Naive thymus-derived CD4-positive, alpha-beta T cell (primary cell): Measurements from ENCODE around the gene NADK. TPM values are rescaled to one million over a fixed set of nuclear protein-coding genes. Genes with fewer than 3 reads are reported as not detected.
"Not testable (repeated sequence)": the region's sequence is repeated elsewhere in the genome, so short reads cannot be mapped to it uniquely, and the experiment has no call there.

ENCODE experiments used
- ATAC-seq: fragments of 150-1000 bp; cut with Tn5 transposase; 2 replicates; pipeline ENCODE4 v1.10.0; 2021; ENCODE audit warnings: mild to moderate bottlenecking, moderate library complexity
- CTCF ChIA-PET: fragments of 350-600 bp; sonication (Branson Sonifier 250); formaldehyde crosslinking; loops from one replicate; lab custom pipeline; 2021; ENCODE audit warnings: antibody characterized with exemption; lab: Charles Lee
- POLR2A ChIA-PET: fragments of 350-600 bp; sonication (Branson Sonifier 250); formaldehyde crosslinking; loops from one replicate; lab custom pipeline; 2021; ENCODE audit warnings: antibody characterized with exemption, inconsistent platforms; lab: Charles Lee
- DNase-seq, 9 donors: peaks; one replicate each; pipeline versions ENCODE4 v3.0.0 to v3.0.0-alpha.2; 2020 to 2022; ENCODE audit warnings: mixed read lengths in 1 of 9
- H3K27ac ChIP-seq: one replicate; pipeline ENCODE4 v1.7.0; 2013; ENCODE audit warnings: mild to moderate bottlenecking, low read depth, low read length, moderate library complexity
- H3K27me3 ChIP-seq, 2 donors: one replicate each; pipeline ENCODE4 v1.7.0; 2013; ENCODE audit warnings: low read length in 2 of 2, mild to moderate bottlenecking in 2 of 2, moderate library complexity in 2 of 2; ENCODE audit not compliant: control insufficient read depth in 2 of 2, insufficient read depth in 2 of 2
- H3K36me3 ChIP-seq, 3 experiments: 1 replicate in 2 of 3; 2 replicates in 1 of 3; pipeline ENCODE4 v1.7.0; 2013; ENCODE audit warnings: low read length in 3 of 3, mild to moderate bottlenecking in 3 of 3, moderate library complexity in 1 of 3; ENCODE audit not compliant: insufficient read depth in 3 of 3, control insufficient read depth in 2 of 3
- H3K4me1 ChIP-seq, 2 donors: one replicate each; pipeline ENCODE4 v1.7.0; 2013; ENCODE audit warnings: low read length in 2 of 2, mild to moderate bottlenecking in 2 of 2, moderate library complexity in 1 of 2; ENCODE audit not compliant: control insufficient read depth in 2 of 2, insufficient read depth in 2 of 2
- H3K4me3 ChIP-seq: 2 replicates; pipeline ENCODE4 v1.7.0; 2013; ENCODE audit warnings: mild to moderate bottlenecking, low read length
- H3K9me3 ChIP-seq, 3 experiments: 1 replicate in 2 of 3; 2 replicates in 1 of 3; pipeline ENCODE4 v1.7.0; 2013; ENCODE audit warnings: low read length in 3 of 3; ENCODE audit not compliant: control insufficient read depth in 2 of 3
- H3K27ac Mint-ChIP-seq, 9 donors: one replicate each; pipeline ENCODE4 v1.8.0; 2020 to 2022; ENCODE audit warnings: mixed read lengths in 9 of 9, mild to moderate bottlenecking in 8 of 9, moderate library complexity in 5 of 9, inconsistent platforms in 2 of 9
- H3K27me3 Mint-ChIP-seq, 5 donors: one replicate each; pipeline ENCODE4 v1.8.0; 2021 to 2022; ENCODE audit warnings: mixed read lengths in 5 of 5, mild to moderate bottlenecking in 1 of 5
- H3K36me3 Mint-ChIP-seq, 5 donors: one replicate each; pipeline ENCODE4 v1.8.0; 2020 to 2022; ENCODE audit warnings: mixed read lengths in 5 of 5, mild to moderate bottlenecking in 3 of 5, inconsistent platforms in 1 of 5
- H3K4me1 Mint-ChIP-seq, 7 donors: one replicate each; pipeline ENCODE4 v1.8.0; 2020 to 2022; ENCODE audit warnings: mixed read lengths in 7 of 7, mild to moderate bottlenecking in 3 of 7, inconsistent platforms in 1 of 7
- H3K4me3 Mint-ChIP-seq, 10 donors: one replicate each; pipeline ENCODE4 v1.8.0; 2020 to 2022; ENCODE audit warnings: mild to moderate bottlenecking in 10 of 10, mixed read lengths in 10 of 10, moderate library complexity in 6 of 10, inconsistent platforms in 2 of 10
- H3K9me3 Mint-ChIP-seq, 11 donors: one replicate each; pipeline ENCODE4 v1.8.0; 2020 to 2022; ENCODE audit warnings: mixed read lengths in 11 of 11, mild to moderate bottlenecking in 4 of 11, inconsistent platforms in 1 of 11, moderate library complexity in 1 of 11
- intact Hi-C, 2 donors: fragments of 100-400 bp; cut with micrococcal nuclease; formaldehyde crosslinking; loops; one replicate each; pipeline ENCODE4 v1.15.1; 2023
- polyA plus RNA-seq, 2 donors: library from polyadenylated mRNA; unstranded; fragments of 300-500 nt; fragmentation: Illumina TruSeq; gene quantifications; one replicate each; pipeline ENCODE4 v1.2.3, GENCODE V29; 2021
- total RNA-seq, 6 experiments: library from RNA in 5 of 6; stranded (reverse) in 5 of 6; gene quantifications; 1 replicate in 5 of 6; 2 replicates in 1 of 6; pipeline ENCODE4 v1.2.3 and lab custom pipeline; 2021 to 2026

NADK gene
- total and polyA plus RNA-seq, 7 experiments from 2014 or later: 14.7 to 115 (median 49.4) TPM

DNA sequence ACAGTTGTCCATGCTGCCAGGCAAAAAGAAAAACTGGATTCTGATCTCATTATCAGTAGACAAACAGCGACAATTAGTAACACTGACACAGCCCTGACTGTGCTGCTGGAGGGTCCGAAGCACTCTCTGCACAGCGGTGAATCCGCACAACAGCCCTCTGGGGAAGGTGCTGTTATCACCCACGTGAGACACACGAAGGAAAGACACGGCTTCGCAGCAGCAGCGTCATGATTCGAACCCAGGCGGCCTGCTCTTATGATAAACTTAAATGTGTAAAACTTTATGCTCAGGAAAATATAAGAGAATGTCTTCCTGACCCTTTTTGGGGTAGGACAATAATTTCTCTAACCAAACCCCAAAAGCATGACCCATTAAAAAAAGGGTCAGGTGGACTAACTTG lies 35.7 kb downstream of the NADK start:
- DNase-seq, H3K27ac Mint-ChIP-seq, H3K9me3 ChIP-seq, H3K27me3 Mint-ChIP-seq, H3K27ac ChIP-seq, H3K9me3 Mint-ChIP-seq, H3K36me3 Mint-ChIP-seq, H3K4me1 ChIP-seq, H3K27me3 ChIP-seq, ATAC-seq, POLR2A ChIA-PET, H3K36me3 ChIP-seq, H3K4me3 ChIP-seq, CTCF ChIA-PET: not testable (repeated sequence)
- intact Hi-C loops: loop anchor here in 1 of 2 donors (10.0 kb wide), 1 partner anchor 48 kb away; the partner anchor contains the start of gene SLC35E2B
- H3K4me1 Mint-ChIP-seq: peaks cover 0 to 11% (median 4%) of the 10 kb centered on the region in 7 donors
- peak overlapping the region in 5 of 10 donors; percentile 14 to 79 (median 53) for H3K4me3 Mint-ChIP-seq

DNA sequence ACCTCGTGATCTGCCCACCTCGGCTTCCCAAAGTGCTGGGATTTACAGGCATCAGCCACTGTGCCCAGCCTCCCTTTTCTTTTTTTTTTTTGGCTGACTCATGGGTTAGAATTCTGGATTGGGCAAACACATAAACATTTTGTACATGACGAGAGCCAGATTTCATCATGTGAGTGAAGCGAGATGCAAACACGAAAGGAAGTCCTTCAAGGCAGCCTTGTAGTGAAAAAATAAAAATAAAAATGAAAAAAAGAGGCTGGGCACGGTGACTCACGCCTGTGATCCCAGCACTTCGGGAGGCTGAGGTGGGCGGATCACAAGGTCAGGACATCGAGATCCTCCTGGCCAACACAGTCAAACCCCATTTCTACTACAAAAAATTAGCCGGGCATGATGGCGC lies 37.3 kb downstream of the NADK start:
- H3K9me3 Mint-ChIP-seq, H3K36me3 Mint-ChIP-seq, ATAC-seq, H3K27ac ChIP-seq, H3K4me3 Mint-ChIP-seq, H3K27ac Mint-ChIP-seq, H3K9me3 ChIP-seq, DNase-seq, CTCF ChIA-PET, H3K4me3 ChIP-seq, H3K27me3 Mint-ChIP-seq, H3K4me1 ChIP-seq, H3K27me3 ChIP-seq: not testable (repeated sequence)
- POLR2A ChIA-PET: interaction anchor here (0.6 kb wide), 1 partner anchor 169 kb away, joined by 3 read pairs; no protein-coding TSS in a partner anchor
- peaks cover 0 to 11% (median 4%) of the 10 kb centered on the region in 7 donors for H3K4me1 Mint-ChIP-seq
- H3K36me3 ChIP-seq: peaks cover 0 to 11% (median 0%) of the 10 kb centered on the region in 3 experiments
- intact Hi-C loops: loop anchor here in 1 of 2 donors (10.0 kb wide), 1 partner anchor 46 kb away; the partner anchor contains the start of gene SLC35E2B

DNA sequence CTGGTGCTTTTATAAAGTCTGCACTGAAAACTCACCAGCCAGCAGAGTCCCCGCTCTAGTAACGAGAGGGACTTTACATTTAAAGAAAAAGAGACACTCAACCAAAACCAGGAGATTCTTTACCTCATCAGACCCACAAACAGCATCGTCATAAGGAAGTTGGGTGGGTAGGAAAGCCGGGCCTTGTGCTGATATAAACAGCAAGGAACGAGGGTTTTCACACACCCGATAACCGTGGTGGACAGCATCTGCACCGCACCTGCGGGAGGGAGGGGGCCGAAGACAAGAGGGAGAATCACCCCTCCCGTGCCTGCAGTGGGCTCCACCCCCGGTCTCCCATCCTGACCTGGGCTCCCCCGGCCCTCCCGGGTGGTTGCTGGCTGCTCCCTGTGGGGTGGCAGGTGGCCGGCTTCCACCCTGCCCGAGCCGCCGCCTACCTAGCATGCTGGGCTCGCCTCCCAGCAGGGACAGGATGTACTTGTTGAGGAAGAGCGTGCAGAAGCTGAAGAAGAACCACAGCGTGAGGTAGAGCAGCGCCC lies 39.4 kb downstream of the NADK start:
- DNase-seq, H3K9me3 ChIP-seq, POLR2A ChIA-PET, H3K27ac ChIP-seq, CTCF ChIA-PET, H3K4me3 Mint-ChIP-seq, H3K4me1 ChIP-seq, H3K36me3 Mint-ChIP-seq, H3K27me3 Mint-ChIP-seq, H3K9me3 Mint-ChIP-seq, H3K4me3 ChIP-seq, ATAC-seq, H3K27ac Mint-ChIP-seq, H3K27me3 ChIP-seq, intact Hi-C loops: not testable (repeated sequence)
- peaks cover 0 to 11% (median 4%) of the 10 kb centered on the region in 7 donors for H3K4me1 Mint-ChIP-seq
- H3K36me3 ChIP-seq: peaks cover 0 to 19% (median 0%) of the 10 kb centered on the region in 3 experiments

GRCh38 chr1:1737675-1738590 lies 40.3 kb downstream of the NADK start:
- H3K36me3 Mint-ChIP-seq: peaks cover 0 to 10% (median 3%) of the 10 kb centered on the region in 5 donors

GRCh38 chr1:1732381-1732780 lies 45.9 kb downstream of the NADK start:
- no peak overlapping the region for H3K27ac ChIP-seq
- Mint-ChIP-seq H3K4me3 (no peak overlapping the region), H3K27me3 (no peaks in the 10 kb centered on the region), H3K36me3 (peaks cover 0 to 17% (median 6%) of the 10 kb centered on the region in 5 donors), H3K27ac (no peak overlapping the region), H3K9me3 (peaks cover 0 to 1% (median 0%) of the 10 kb centered on the region in 11 donors), H3K4me1 (peaks cover 0 to 18% (median 13%) of the 10 kb centered on the region in 7 donors)
- ATAC-seq (no peak), DNase-seq (no peak)
- no peaks in the 10 kb centered on the region for H3K9me3 ChIP-seq
- no peaks in the 10 kb centered on the region for H3K27me3 ChIP-seq
- POLR2A ChIA-PET: interaction anchor here (0.8 kb wide), 1 partner anchor 47 kb away, joined by 4 read pairs; no protein-coding TSS in a partner anchor
- intact Hi-C loops: no loop called here
- CTCF ChIA-PET: no interaction called here
- H3K4me1 ChIP-seq: peaks cover 3 to 6% of the 10 kb centered on the region in 2 donors
- H3K36me3 ChIP-seq: peaks cover 0 to 44% (median 3%) of the 10 kb centered on the region in 3 experiments
- no peak overlapping the region for H3K4me3 ChIP-seq

More at GRCh38 chr1:1737675-1738590, 40.3 kb downstream of the NADK start:
- H3K27me3 ChIP-seq, H3K27ac ChIP-seq, H3K4me1 ChIP-seq, CTCF ChIA-PET, intact Hi-C loops, H3K4me3 ChIP-seq, DNase-seq, H3K27me3 Mint-ChIP-seq, H3K4me1 Mint-ChIP-seq, H3K27ac Mint-ChIP-seq, H3K9me3 ChIP-seq, H3K4me3 Mint-ChIP-seq, H3K9me3 Mint-ChIP-seq, POLR2A ChIA-PET: not testable (repeated sequence)
- peaks cover 0 to 23% (median under 1%) of the 10 kb centered on the region in 3 experiments for H3K36me3 ChIP-seq
- peak; percentile 10 for ATAC-seq

DNA sequence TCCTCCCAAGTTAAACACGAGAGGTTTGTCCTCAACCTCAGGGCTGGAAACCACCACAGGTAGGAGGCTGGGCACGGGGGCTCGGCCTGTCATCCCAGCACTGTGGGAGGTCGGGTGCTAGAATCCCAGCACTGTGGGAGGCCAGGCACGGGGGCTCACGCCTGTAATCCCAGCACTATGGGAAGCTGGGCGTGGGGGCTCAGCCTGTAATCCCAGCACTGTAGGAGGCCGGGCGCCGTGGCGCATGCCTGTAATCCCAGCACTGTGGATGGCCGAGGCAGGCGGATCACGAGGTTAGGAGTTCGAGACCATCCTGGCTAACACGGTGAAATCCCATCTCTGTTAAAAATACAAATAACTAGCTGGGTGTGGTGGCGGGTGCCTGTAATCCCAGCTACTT lies 47.4 kb downstream of the NADK start:
- Mint-ChIP-seq H3K9me3 (peaks cover 0 to 1% (median 0%) of the 10 kb centered on the region in 11 donors), H3K36me3 (peaks cover 0 to 17% (median 6%) of the 10 kb centered on the region in 5 donors), H3K4me1 (peaks cover 0 to 22% (median 13%) of the 10 kb centered on the region in 7 donors), H3K27ac (peak overlapping the region in 2 of 9 donors; percentile 36 to 52), H3K4me3 (no peak overlapping the region), H3K27me3 (no peaks in the 10 kb centered on the region)
- intact Hi-C loops: no loop called here
- POLR2A ChIA-PET: no interaction called here
- Histone ChIP-seq H3K4me3 (no peak overlapping the region), H3K27me3 (no peaks in the 10 kb centered on the region), H3K4me1 (peaks cover 3 to 6% of the 10 kb centered on the region in 2 donors), H3K36me3 (peaks cover 0 to 37% (median 3%) of the 10 kb centered on the region in 3 experiments), H3K9me3 (no peaks in the 10 kb centered on the region), H3K27ac (no peak overlapping the region)
- CTCF ChIA-PET: no interaction called here
- ATAC-seq (no peak), DNase-seq (no peak)
